Endodermal cell (in vitro differentiated cells): ENCODE results near the gene PTPRN2. TPM values are rescaled to one million over a fixed set of nuclear protein-coding genes. Genes with fewer than 3 reads are reported as not detected.
A peak's percentile ranks its signal among the peaks of the same experiment; 100 is the strongest.
"Not testable (repeated sequence)": the region's sequence is repeated elsewhere in the genome, so short reads cannot be mapped to it uniquely, and the experiment has no call there.

Source experiments
- DNase-seq: peaks from one replicate; pipeline ENCODE4 v3.0.0-alpha.2; 2017
- H3K27ac ChIP-seq: 2 replicates; pipeline ENCODE4 v1.5.1; 2013; ENCODE audit warnings: mild to moderate bottlenecking, low read depth, low read length, moderate library complexity
- H3K27me3 ChIP-seq: 2 replicates; pipeline ENCODE4 v1.6.1; 2013; ENCODE audit warnings: mild to moderate bottlenecking, low read length, moderate library complexity; ENCODE audit not compliant: insufficient read depth, control insufficient read depth, poor library complexity, severe bottlenecking
- H3K36me3 ChIP-seq: 2 replicates; pipeline ENCODE4 v1.7.0; 2013; ENCODE audit warnings: mild to moderate bottlenecking, low read length, moderate library complexity; ENCODE audit not compliant: control insufficient read depth, insufficient read depth
- H3K4me1 ChIP-seq: one replicate; pipeline ENCODE4 v1.7.0; 2013; ENCODE audit warnings: low read length; ENCODE audit not compliant: control insufficient read depth, insufficient read depth
- H3K4me3 ChIP-seq: 2 replicates; pipeline ENCODE4 v1.5.1; 2013; ENCODE audit warnings: mild to moderate bottlenecking, low read length, moderate library complexity
- H3K9ac ChIP-seq: 2 replicates; pipeline ENCODE4 v1.6.1; 2013; ENCODE audit warnings: mild to moderate bottlenecking, low read length, moderate library complexity; ENCODE audit not compliant: poor library complexity, severe bottlenecking; ENCODE audit errors: extremely low read depth
- H3K9me3 ChIP-seq: 2 replicates; pipeline ENCODE4 v1.6.1; 2013; ENCODE audit warnings: mild to moderate bottlenecking, low read length, moderate library complexity; ENCODE audit not compliant: control insufficient read depth
- H3K27ac Mint-ChIP-seq: 2 replicates; pipeline ENCODE4 v1.8.0; 2020; ENCODE audit warnings: mixed read lengths
- H3K27me3 Mint-ChIP-seq: 2 replicates; pipeline ENCODE4 v1.8.0; 2021; ENCODE audit warnings: mild to moderate bottlenecking, mixed read lengths; ENCODE audit not compliant: insufficient read depth
- H3K36me3 Mint-ChIP-seq: 2 replicates; pipeline ENCODE4 v1.8.0; 2020; ENCODE audit warnings: low read depth, mixed read lengths
- H3K4me1 Mint-ChIP-seq: 2 replicates; pipeline ENCODE4 v1.8.0; 2020; ENCODE audit warnings: mixed read lengths
- H3K4me3 Mint-ChIP-seq: 2 replicates; pipeline ENCODE4 v1.8.0; 2020; ENCODE audit warnings: mild to moderate bottlenecking, moderate library complexity, mixed read lengths
- H3K9me3 Mint-ChIP-seq: 2 replicates; pipeline ENCODE4 v1.8.0; 2020; ENCODE audit warnings: mild to moderate bottlenecking, mixed read lengths
- CTCF ChIP-seq: fragments of 200-600 bp; sonication (generic); conservative IDR thresholded peaks from 2 replicates; pipeline ENCODE4 v1.5.0; 2021; ENCODE audit warnings: antibody characterized with exemption, mild to moderate bottlenecking
- WGBS, 2 experiments: methylation state at CpG; one replicate each; pipeline versions ENCODE4 v1.1.5 to v1.1.7; 2013; ENCODE audit warnings: missing lambda C conversion rate in 2 of 2, mixed read lengths in 1 of 2; ENCODE audit not compliant: insufficient coverage in 1 of 2, insufficient read length in 1 of 2; 5-methylcytosine and 5-hydroxymethylcytosine counted together
- total RNA-seq, 2 donors: library from RNA; stranded (reverse); fragmentation: NEBNext Ultra II Directional in 1 of 2; extraction: Animal tissue kit (Norgen Biotek cat#: 25700) in 1 of 2; gene quantifications; 2 replicates in 1 of 2; 3 replicates in 1 of 2; pipeline ENCODE4 v1.2.1, GENCODE V29; 2021

PTPRN2 gene
- total RNA-seq, 2 donors from 2014 or later = 0.69 to 1.2 TPM

GRCh38 chr7:157918326-157919080 is 669.1 kb downstream of the PTPRN2 start:
- no peak overlapping the region for H3K4me3 Mint-ChIP-seq
- WGBS, 2 experiments = 84 to 87% methylated on average over 20 to 28 of the region's 29 CpGs
- no peak for DNase-seq
- H3K4me1 Mint-ChIP-seq = no peaks in the 10 kb centered on the region
- H3K27me3 Mint-ChIP-seq = no peaks in the 10 kb centered on the region
- Histone ChIP-seq H3K4me3 (no peak overlapping the region), H3K27me3 (no peaks in the 10 kb centered on the region), H3K27ac (no peak overlapping the region), H3K36me3 (no peaks in the 10 kb centered on the region), H3K9me3 (peaks cover 87% of the 10 kb centered on the region), H3K9ac (no peak overlapping the region), H3K4me1 (no peaks in the 10 kb centered on the region)
- peaks cover 17% of the 10 kb centered on the region for H3K9me3 Mint-ChIP-seq
- H3K36me3 Mint-ChIP-seq = no peaks in the 10 kb centered on the region
- H3K27ac Mint-ChIP-seq = no peak overlapping the region
- TF ChIP-seq CTCF = no peak

GRCh38 chr7:157916946-157917640 is 670.5 kb downstream of the PTPRN2 start:
- Histone ChIP-seq H3K36me3 (no peaks in the 10 kb centered on the region), H3K4me3 (no peak overlapping the region), H3K9ac (no peak overlapping the region), H3K27ac (no peak overlapping the region), H3K27me3 (no peaks in the 10 kb centered on the region), H3K9me3 (peaks cover 84% of the 10 kb centered on the region), H3K4me1 (no peaks in the 10 kb centered on the region)
- Mint-ChIP-seq H3K27ac (no peak overlapping the region), H3K27me3 (no peaks in the 10 kb centered on the region), H3K36me3 (no peaks in the 10 kb centered on the region), H3K4me3 (no peak overlapping the region), H3K4me1 (no peaks in the 10 kb centered on the region), H3K9me3 (peaks cover 17% of the 10 kb centered on the region)
- 69 to 77% methylated on average over 10 to 22 of the region's 23 CpGs for WGBS, 2 experiments
- no peak for TF ChIP-seq CTCF
- DNase-seq = peak; percentile 12

GRCh38 chr7:157910446-157910845 is 677.2 kb downstream of the PTPRN2 start:
- Histone ChIP-seq H3K36me3 (no peaks in the 10 kb centered on the region), H3K27me3 (no peaks in the 10 kb centered on the region), H3K9me3 (peaks cover 80% of the 10 kb centered on the region), H3K9ac (no peak overlapping the region), H3K4me3 (no peak overlapping the region), H3K27ac (no peak overlapping the region), H3K4me1 (no peaks in the 10 kb centered on the region)
- no peak for TF ChIP-seq CTCF
- Mint-ChIP-seq H3K4me1 (peaks cover 2% of the 10 kb centered on the region), H3K9me3 (peaks cover 10% of the 10 kb centered on the region), H3K27ac (no peak overlapping the region), H3K36me3 (no peaks in the 10 kb centered on the region), H3K27me3 (no peaks in the 10 kb centered on the region), H3K4me3 (no peak overlapping the region)
- DNase-seq = peak; percentile 24
- WGBS, 2 experiments = 93 to 94% methylated on average over 22 to 35 of the region's 35 CpGs

- not testable (repeated sequence) for H3K27ac Mint-ChIP-seq, H3K4me1 ChIP-seq, H3K36me3 Mint-ChIP-seq, H3K27me3 ChIP-seq, H3K27me3 Mint-ChIP-seq, H3K4me1 Mint-ChIP-seq, H3K4me3 Mint-ChIP-seq, H3K27ac ChIP-seq, H3K9me3 Mint-ChIP-seq, H3K36me3 ChIP-seq, H3K9ac ChIP-seq
- H3K9me3 ChIP-seq = peaks cover 83% of the 10 kb centered on the region
- peak overlapping the region; percentile 13 for H3K4me3 ChIP-seq
- WGBS, 2 experiments = 92 to 93% methylated on average over 6 to 41 of the region's 43 CpGs
- DNase-seq = peak; percentile 10
Measured at GRCh38 chr7:157910045-157910444, 677.6 kb downstream of the PTPRN2 start.
